Measurements from ENCODE around the gene CDCA4.

CDCA4 gene

GRCh38 chr14:105015905-105016304 lies 5.0 kb downstream of the CDCA4 start:
- Histone ChIP-seq H3K9me3 (ENCODE audit: control insufficient read depth, insufficient read depth, low read length) (no peaks in the 10 kb centered on the region), H3K36me3 (ENCODE audit: control insufficient read depth, low read length) (peaks cover 93% of the 10 kb centered on the region), H3K9me2 (replicated peaks; ENCODE audit: control insufficient read depth, low read length) (no peaks in the 10 kb centered on the region), H3K4me2 (ENCODE audit: low read length) (peak overlapping the region; percentile 37; the same call in 1 of the 2 replicates), H3K4me1 (ENCODE audit: control insufficient read depth, low read length) (peaks cover 60% of the 10 kb centered on the region), H4K20me1 (ENCODE audit: control insufficient read depth, insufficient read depth, low read depth, low read length) (peaks cover 73% of the 10 kb centered on the region), H3F3A (ENCODE audit: control insufficient read depth, insufficient read depth) (no peaks in the 10 kb centered on the region), H3K4me3 (ENCODE audit: low read length) (no peak overlapping the region), H3K79me2 (ENCODE audit: control insufficient read depth, low read length) (peaks cover 100% of the 10 kb centered on the region), H3K27me3 (ENCODE audit: control insufficient read depth, low read length) (no peaks in the 10 kb centered on the region), H3K27ac (ENCODE audit: low read depth, low read length) (no peak overlapping the region)
- TF ChIP-seq CTCF (IDR thresholded peaks at IDR 0.05; ENCODE audit: low read depth, low read length, poor library complexity, severe bottlenecking) = no peak
- TF ChIP-seq EZH2phosphoT487 (IDR thresholded peaks at IDR 0.05; ENCODE audit: borderline replicate concordance, low read length) = no peak

GRCh38 chr14:105015242-105015641 lies 5.6 kb downstream of the CDCA4 start:
- peak overlapping the region; percentile 7; the same call in 1 of the 2 replicates for H3K4me2 ChIP-seq (ENCODE audit: low read length)
- H3K27ac ChIP-seq (ENCODE audit: low read depth, low read length) = no peak overlapping the region
- H3F3A ChIP-seq (ENCODE audit: control insufficient read depth, insufficient read depth) = no peaks in the 10 kb centered on the region
- no peaks in the 10 kb centered on the region for H3K9me2 ChIP-seq (replicated peaks; ENCODE audit: control insufficient read depth, low read length)
- H3K4me1 ChIP-seq (ENCODE audit: control insufficient read depth, low read length) = peaks cover 60% of the 10 kb centered on the region
- no peak overlapping the region for H3K4me3 ChIP-seq (ENCODE audit: low read length)
- H3K36me3 ChIP-seq (ENCODE audit: control insufficient read depth, low read length) = peaks cover 99% of the 10 kb centered on the region
- TF ChIP-seq EZH2phosphoT487 (IDR thresholded peaks at IDR 0.05; ENCODE audit: borderline replicate concordance, low read length) = no peak
- TF ChIP-seq CTCF (IDR thresholded peaks at IDR 0.05; ENCODE audit: low read depth, low read length, poor library complexity, severe bottlenecking) = no peak
- H4K20me1 ChIP-seq (ENCODE audit: control insufficient read depth, insufficient read depth, low read depth, low read length) = peaks cover 77% of the 10 kb centered on the region
- H3K27me3 ChIP-seq (ENCODE audit: control insufficient read depth, low read length) = no peaks in the 10 kb centered on the region
- H3K9me3 ChIP-seq (ENCODE audit: control insufficient read depth, insufficient read depth, low read length) = no peaks in the 10 kb centered on the region
- H3K79me2 ChIP-seq (ENCODE audit: control insufficient read depth, low read length) = peaks cover 100% of the 10 kb centered on the region

GRCh38 chr14:105014631-105015030 lies 6.3 kb downstream of the CDCA4 start:
- TF ChIP-seq EZH2phosphoT487 (IDR thresholded peaks at IDR 0.05; ENCODE audit: borderline replicate concordance, low read length) (no peak), CTCF (IDR thresholded peaks at IDR 0.05; ENCODE audit: low read depth, low read length, poor library complexity, severe bottlenecking) (no peak)
- H3K4me3 ChIP-seq (ENCODE audit: low read length) = no peak overlapping the region
- peaks cover 100% of the 10 kb centered on the region for H3K79me2 ChIP-seq (ENCODE audit: control insufficient read depth, low read length)
- no peaks in the 10 kb centered on the region for H3K9me2 ChIP-seq (replicated peaks; ENCODE audit: control insufficient read depth, low read length)
- H4K20me1 ChIP-seq (ENCODE audit: control insufficient read depth, insufficient read depth, low read depth, low read length) = peaks cover 77% of the 10 kb centered on the region
- H3K9me3 ChIP-seq (ENCODE audit: control insufficient read depth, insufficient read depth, low read length) = no peaks in the 10 kb centered on the region
- peak overlapping the region; percentile 7; the same call in 1 of the 2 replicates for H3K4me2 ChIP-seq (ENCODE audit: low read length)
- no peak overlapping the region for H3K27ac ChIP-seq (ENCODE audit: low read depth, low read length)
- peaks cover 99% of the 10 kb centered on the region for H3K36me3 ChIP-seq (ENCODE audit: control insufficient read depth, low read length)
- H3K27me3 ChIP-seq (ENCODE audit: control insufficient read depth, low read length) = no peaks in the 10 kb centered on the region
- no peaks in the 10 kb centered on the region for H3F3A ChIP-seq (ENCODE audit: control insufficient read depth, insufficient read depth)
- peaks cover 60% of the 10 kb centered on the region for H3K4me1 ChIP-seq (ENCODE audit: control insufficient read depth, low read length)
